Stimulated activated CD4-positive, alpha-beta T cell treated with anti-CD3 and anti-CD28 coated beads, Interleukin-15, amount 100 ng/mL, for 1 hour (primary cell): ENCODE data around the gene MYO16.

Source experiments
- DNase-seq, 2 donors: peaks; one replicate each; pipeline ENCODE4 v3.0.0-alpha.2; 2020; ENCODE audit warnings: low read depth in 1 of 2, low spot score in 1 of 2

The MYO16 gene

GRCh38 chr13:109148243-109148642 is 518.8 kb downstream of the MYO16 start:
- no peak for DNase-seq

GRCh38 chr13:109150696-109151095 is 521.3 kb downstream of the MYO16 start:
- DNase-seq, result no peak

GRCh38 chr13:109151255-109151654 is 521.8 kb downstream of the MYO16 start:
- DNase-seq, result no peak

- no peak for DNase-seq
Observed at GRCh38 chr13:109151696-109152095, 522.3 kb downstream of the MYO16 start.

- no peak for DNase-seq
Observed at GRCh38 chr13:109152311-109152820, 523.0 kb downstream of the MYO16 start.

- no peak for DNase-seq
Observed at GRCh38 chr13:109152941-109153340, 523.5 kb downstream of the MYO16 start.

- no peak for DNase-seq
Observed at GRCh38 chr13:109154146-109154545, 524.7 kb downstream of the MYO16 start.

- no peak for DNase-seq
Observed at GRCh38 chr13:109154546-109154945, 525.1 kb downstream of the MYO16 start.

- no peak for DNase-seq
Observed at GRCh38 chr13:109154966-109155761, 525.8 kb downstream of the MYO16 start.

- DNase-seq, result no peak
Observed at GRCh38 chr13:109156181-109156935, 526.9 kb downstream of the MYO16 start.

GRCh38 chr13:109157275-109157674 is 527.9 kb downstream of the MYO16 start:
- no peak for DNase-seq

- no peak for DNase-seq
Observed at GRCh38 chr13:109158383-109158782, 529.0 kb downstream of the MYO16 start.

- DNase-seq, result no peak
Observed at GRCh38 chr13:109159650-109160309, 530.4 kb downstream of the MYO16 start.

- DNase-seq, result no peak
Observed at GRCh38 chr13:109160357-109160756, 530.9 kb downstream of the MYO16 start.

GRCh38 chr13:109160887-109161669 is 531.7 kb downstream of the MYO16 start:
- DNase-seq, result no peak

- DNase-seq, result no peak
Observed at GRCh38 chr13:109162248-109163036, 533.0 kb downstream of the MYO16 start.

- DNase-seq, result no peak
Observed at GRCh38 chr13:109163037-109163379, 533.6 kb downstream of the MYO16 start.

- no peak for DNase-seq
Observed at GRCh38 chr13:109165417-109165904, 536.0 kb downstream of the MYO16 start.

- no peak for DNase-seq
Observed at GRCh38 chr13:109166804-109167203, 537.4 kb downstream of the MYO16 start.

- DNase-seq, result no peak
Observed at GRCh38 chr13:109172136-109172535, 542.7 kb downstream of the MYO16 start.
